HG02885 (cell line): Measurements from ENCODE around the gene SEM1.
"Not testable (repeated sequence)": the region's sequence is repeated elsewhere in the genome, so short reads cannot be mapped to it uniquely, and the experiment has no call there.

Experiments used
- ATAC-seq: cut with Tn5 transposase; IDR thresholded peaks from one replicate; pipeline ENCODE4 v1.9.1; 2021; ENCODE audit warnings: mild to moderate bottlenecking; ENCODE audit not compliant: unreplicated experiment, poor library complexity

Gene SEM1

GRCh38 chr7:96709381-96710228 is at the start of gene SEM1:
TSS of gene SEM1 (minus strand) at chr7:96709846. CDS start at chr7:96709763, 83 bp downstream.
- ATAC-seq = peak; percentile 93

GRCh38 chr7:96757880-96758279 is 48.2 kb upstream of the SEM1 start:
- ATAC-seq = not testable (repeated sequence)

GRCh38 chr7:96747418-96747940 is 37.8 kb upstream of the SEM1 start:
- ATAC-seq = no peak

GRCh38 chr7:96740130-96740529 is 30.5 kb upstream of the SEM1 start:
- ATAC-seq = no peak

DNA sequence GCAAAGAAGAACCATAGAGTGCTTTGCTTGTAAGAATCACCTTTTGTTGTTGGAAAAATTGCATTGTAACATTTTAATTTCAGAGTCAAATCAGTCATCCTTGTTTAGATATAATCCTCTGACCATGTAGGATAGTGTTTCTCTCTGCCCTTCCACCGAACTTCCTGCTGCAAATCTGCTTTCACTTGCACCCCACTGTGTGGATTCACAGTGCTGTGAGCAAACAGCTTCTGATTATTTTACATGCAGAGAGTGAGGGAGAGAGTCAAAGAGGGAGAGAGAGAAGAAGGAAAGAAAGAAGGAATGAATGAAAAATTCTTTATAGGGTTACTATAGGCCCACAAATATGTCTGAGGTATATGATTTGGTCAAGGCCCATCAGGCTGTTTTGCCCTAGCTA is 30.0 kb upstream of the SEM1 start:
- ATAC-seq = no peak

GRCh38 chr7:96739167-96739566 is 29.5 kb upstream of the SEM1 start:
- no peak for ATAC-seq

- ATAC-seq = no peak
Observed at GRCh38 chr7:96738705-96739104, 29.1 kb upstream of the SEM1 start.

DNA sequence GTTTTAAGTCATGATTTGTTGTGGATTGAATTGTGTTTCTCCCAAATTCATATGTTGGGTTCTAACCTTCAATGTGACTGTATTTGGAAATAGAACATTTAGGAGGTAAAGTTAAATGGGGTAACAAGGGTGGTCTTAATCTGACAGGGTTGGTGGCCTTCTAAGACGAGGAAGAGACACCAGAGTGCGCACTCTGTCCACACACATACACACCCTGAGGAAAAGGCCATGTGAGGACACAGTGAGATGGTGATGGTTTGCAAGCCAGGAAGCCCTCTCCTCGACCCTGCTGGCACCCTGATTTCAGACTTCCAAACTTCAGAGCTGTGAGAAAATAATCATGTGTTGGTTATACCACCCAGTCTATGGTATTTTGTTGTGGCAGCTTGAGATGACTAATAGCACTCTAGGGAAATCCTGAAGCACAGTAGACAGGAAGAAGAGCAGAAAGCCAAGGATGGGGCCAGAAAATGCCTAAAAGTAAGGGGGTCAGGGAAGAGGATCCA is 28.0 kb upstream of the SEM1 start:
- ATAC-seq = no peak

GRCh38 chr7:96734343-96734742 is 24.7 kb upstream of the SEM1 start:
- ATAC-seq = no peak

DNA sequence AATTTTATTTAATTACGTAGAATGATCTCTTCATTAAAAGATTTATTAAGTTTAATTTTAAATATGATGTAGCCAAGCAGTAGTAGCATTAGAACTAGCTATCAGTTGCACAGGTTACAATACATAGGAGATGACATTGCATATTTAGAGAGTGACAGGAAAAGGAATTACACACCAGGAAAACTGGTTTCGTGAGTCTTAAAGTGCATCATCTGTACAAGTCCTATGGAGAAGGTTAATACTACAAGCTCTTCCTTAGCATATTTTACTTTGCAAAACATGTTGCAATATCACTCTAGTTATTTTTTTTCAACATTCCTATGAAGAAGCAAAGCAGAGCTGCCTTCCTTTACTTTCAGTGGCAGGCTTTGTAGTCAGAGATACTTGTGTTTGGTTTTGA is 20.2 kb upstream of the SEM1 start:
- ATAC-seq = no peak

- ATAC-seq = no peak
Observed at GRCh38 chr7:96728139-96728538, 18.5 kb upstream of the SEM1 start.

DNA sequence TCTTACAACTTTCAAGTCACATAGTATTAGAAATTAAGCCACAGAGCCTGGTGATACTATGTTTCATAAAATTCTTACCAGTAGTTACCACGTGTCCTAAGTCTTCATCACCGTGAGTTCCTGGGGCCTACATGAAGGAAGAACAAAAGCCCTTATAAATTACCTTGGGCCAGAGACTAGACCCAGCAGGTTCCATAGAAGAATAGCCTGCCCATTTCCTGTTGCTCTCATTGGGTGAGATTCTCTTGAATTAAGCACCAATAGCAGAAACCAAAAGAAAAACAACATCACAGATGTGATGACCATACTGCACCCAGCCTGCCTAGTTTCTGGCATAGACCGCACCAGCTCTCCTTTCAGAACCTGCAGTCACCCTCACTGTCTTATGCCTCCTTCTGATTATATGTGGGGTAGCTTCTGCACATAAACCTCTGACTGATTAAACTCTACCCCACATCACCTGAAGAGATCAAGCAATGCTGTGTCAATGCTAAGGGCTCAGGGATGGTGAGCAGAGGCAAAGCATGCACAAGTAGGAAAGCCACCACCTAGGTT is 18.0 kb upstream of the SEM1 start:
- no peak for ATAC-seq

GRCh38 chr7:96723622-96724021 is 14.0 kb upstream of the SEM1 start:
- ATAC-seq = no peak

- ATAC-seq = not testable (repeated sequence)
Observed at GRCh38 chr7:96722928-96723327, 13.3 kb upstream of the SEM1 start.

- ATAC-seq = no peak
Observed at GRCh38 chr7:96720843-96721242, 11.2 kb upstream of the SEM1 start.

DNA sequence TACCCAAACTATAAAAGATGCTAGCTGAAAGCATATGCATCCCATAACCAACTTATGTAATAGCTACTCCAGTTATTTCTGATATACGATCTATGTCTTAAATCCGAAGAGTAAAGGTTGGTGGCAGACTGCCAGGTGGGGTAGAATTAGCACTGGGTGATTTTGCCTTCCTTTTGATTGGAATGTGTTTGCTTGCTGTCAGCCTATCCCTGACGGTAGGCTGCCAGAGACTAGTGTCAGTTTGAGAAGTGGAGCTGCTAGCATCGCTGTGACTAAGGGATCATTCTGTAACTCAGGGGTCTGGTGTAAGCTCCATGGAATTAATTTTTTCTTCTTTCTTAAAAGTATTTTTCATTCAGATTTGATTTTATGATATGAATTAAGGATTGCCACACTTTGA is 9.5 kb upstream of the SEM1 start:
- no peak for ATAC-seq

- ATAC-seq = no peak
Observed at GRCh38 chr7:96718107-96719003, 8.7 kb upstream of the SEM1 start.

- no peak for ATAC-seq
Observed at GRCh38 chr7:96713037-96713436, 3.4 kb upstream of the SEM1 start.

GRCh38 chr7:96710544-96710943 is 898 bp upstream of the SEM1 start:
- no peak for ATAC-seq

GRCh38 chr7:96708872-96709271 is 774 bp downstream of the SEM1 start:
- peak; percentile 1 for ATAC-seq
